HT1080 (cell line): Measurements from ENCODE around the gene GSG1L. TPM values are rescaled to one million over a fixed set of nuclear protein-coding genes. Genes with fewer than 3 reads are reported as not detected.
"Not testable (repeated sequence)": the region's sequence is repeated elsewhere in the genome, so short reads cannot be mapped to it uniquely, and the experiment has no call there.

Experiments
- DNase-seq: peaks from one replicate; pipeline ENCODE4 v3.0.0-alpha.2; 2015; ENCODE audit warnings: low read depth
- total RNA-seq: library from RNA; depleted of rRNA; stranded (reverse); fragments of >200 nt; shearing (Covaris generic); gene quantifications from 2 replicates; pipeline ENCODE4 v1.2.3, GENCODE V29; 2014

Gene GSG1L
- total RNA-seq, 1 experiment from 2014 or later = not detected

- DNase-seq = no peak
Measured at GRCh38 chr16:27951489-27952120, 111.9 kb downstream of the GSG1L start.

- DNase-seq = no peak
Measured at GRCh38 chr16:27950206-27950887, 113.2 kb downstream of the GSG1L start.

GRCh38 chr16:27947696-27948095, 115.8 kb downstream of the GSG1L start:
- no peak for DNase-seq

- DNase-seq = no peak
Measured at GRCh38 chr16:27945233-27945973, 118.1 kb downstream of the GSG1L start.

GRCh38 chr16:27943766-27944165, 119.7 kb downstream of the GSG1L start:
- no peak for DNase-seq

GRCh38 chr16:27942071-27942470, 121.4 kb downstream of the GSG1L start:
- DNase-seq = not testable (repeated sequence)

- DNase-seq = no peak
Measured at GRCh38 chr16:27935076-27935475, 128.4 kb downstream of the GSG1L start.

- no peak for DNase-seq
Measured at GRCh38 chr16:27932542-27933135, 130.9 kb downstream of the GSG1L start.

- DNase-seq = no peak
Measured at GRCh38 chr16:27929818-27930217, 133.7 kb downstream of the GSG1L start.

GRCh38 chr16:27928542-27928941, 135.0 kb downstream of the GSG1L start:
- DNase-seq = no peak

GRCh38 chr16:27927266-27927901, 136.1 kb downstream of the GSG1L start:
- DNase-seq = no peak

- DNase-seq = no peak
Measured at GRCh38 chr16:27925612-27926011, 137.9 kb downstream of the GSG1L start.

GRCh38 chr16:27924411-27925118, 138.9 kb downstream of the GSG1L start:
- peak; percentile 21 for DNase-seq

- DNase-seq = no peak
Measured at GRCh38 chr16:27923751-27924150, 139.8 kb downstream of the GSG1L start.

- DNase-seq = no peak
Measured at GRCh38 chr16:27922433-27922832, 141.1 kb downstream of the GSG1L start.

GRCh38 chr16:27921134-27921533, 142.4 kb downstream of the GSG1L start:
- no peak for DNase-seq

- DNase-seq = peak; percentile 5
Measured at GRCh38 chr16:27920391-27920891, 143.1 kb downstream of the GSG1L start.

- peak; percentile 49 for DNase-seq
Measured at GRCh38 chr16:27918755-27919154, 144.8 kb downstream of the GSG1L start.

GRCh38 chr16:27917949-27918348, 145.6 kb downstream of the GSG1L start:
- DNase-seq = no peak

GRCh38 chr16:27911486-27911885, 152.0 kb downstream of the GSG1L start:
- DNase-seq = no peak
